Loucy (cell line): ENCODE results near the gene MRPL57.

ENCODE experiments used
- CTCF ChIP-seq: fragments of 200-600 bp; sonication (generic); conservative IDR thresholded peaks from 2 replicates; pipeline ENCODE4 v1.5.1; 2014; ENCODE audit warnings: mild to moderate bottlenecking, antibody characterized with exemption, low read length
- EZH2phosphoT487 ChIP-seq: fragments of 200-600 bp; IDR thresholded peaks from 2 replicates; pipeline ENCODE4 v1.6.1; 2018; ENCODE audit warnings: antibody characterized with exemption, mild to moderate bottlenecking, moderate library complexity, borderline replicate concordance

- TF ChIP-seq CTCF (no peak), EZH2phosphoT487 (no peak)
These were observed 5.0 kb upstream of the MRPL57 start for GRCh38 chr13:21171420-21171819.
